Tongue (tissue), 2 donors: Measurements from ENCODE around the gene SORBS2. TPM values are rescaled to one million over a fixed set of nuclear protein-coding genes. Genes with fewer than 3 reads are reported as not detected.
A peak's percentile ranks its signal among the peaks of the same experiment; 100 is the strongest.

Experiments
- DNase-seq: peaks from one replicate; pipeline ENCODE4 v3.0.0-alpha.2; 2015
- total RNA-seq: library from RNA; depleted of rRNA; stranded (reverse); fragments of >200 nt; gene quantifications from one replicate; pipeline ENCODE4 v1.2.3, GENCODE V29; 2014

Gene SORBS2
- total RNA-seq, 1 donor from 2014 or later: 49.2 TPM

- peak; percentile 19 for DNase-seq
Observed at GRCh38 chr4:185773419-185773818, 38.6 kb downstream of the SORBS2 start.

- no peak for DNase-seq
Observed at GRCh38 chr4:185772391-185773093, 39.5 kb downstream of the SORBS2 start.

GRCh38 chr4:185771711-185772390 is 40.1 kb downstream of the SORBS2 start:
- DNase-seq: no peak

DNA sequence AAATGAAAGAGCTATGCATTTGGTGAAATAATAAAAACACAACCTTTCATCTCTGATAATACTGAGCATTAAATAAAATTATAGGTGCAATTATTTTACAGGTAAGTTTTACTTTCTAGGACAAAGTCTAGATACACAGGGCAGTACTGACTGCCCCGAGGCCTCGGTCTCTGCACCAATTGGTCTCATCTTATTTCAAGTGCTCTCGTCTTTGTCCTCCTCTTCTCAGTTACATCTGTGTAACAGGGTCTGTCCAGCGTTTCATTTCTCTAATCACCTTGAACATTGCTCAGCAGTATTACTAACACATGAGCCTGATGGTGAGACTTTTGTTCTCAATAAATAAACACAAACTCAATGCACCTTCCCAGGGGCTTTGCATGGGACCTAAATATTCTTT is 44.5 kb downstream of the SORBS2 start:
- no peak for DNase-seq

GRCh38 chr4:185764876-185765275 is 47.1 kb downstream of the SORBS2 start:
- no peak for DNase-seq

GRCh38 chr4:185761352-185762235 is 50.4 kb downstream of the SORBS2 start:
- DNase-seq: no peak

DNA sequence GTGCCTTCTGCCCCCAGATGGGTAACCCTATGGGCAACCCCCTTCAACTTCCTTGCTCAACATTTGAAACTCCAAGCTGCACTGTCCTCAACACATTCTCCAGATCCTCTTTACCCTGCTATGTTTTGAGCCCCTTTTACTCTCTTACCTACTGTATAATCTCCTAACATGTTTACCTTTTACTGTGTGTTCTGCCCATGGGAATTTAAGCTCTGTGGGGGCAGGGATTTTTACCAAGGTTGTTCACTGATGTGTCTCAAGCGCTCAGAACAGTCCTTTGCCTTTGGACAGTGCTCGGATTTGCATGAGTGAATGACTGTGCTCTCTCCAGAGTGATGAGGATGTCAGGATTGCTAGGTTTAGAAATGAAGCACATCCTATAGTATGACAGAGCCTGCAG is 53.2 kb downstream of the SORBS2 start:
- DNase-seq: no peak

- no peak for DNase-seq
Observed at GRCh38 chr4:185755451-185755850, 56.5 kb downstream of the SORBS2 start.

- no peak for DNase-seq
Observed at GRCh38 chr4:185754961-185755360, 57.0 kb downstream of the SORBS2 start.

- no peak for DNase-seq
Observed at GRCh38 chr4:185752872-185753271, 59.1 kb downstream of the SORBS2 start.

GRCh38 chr4:185749858-185750257 is 62.1 kb downstream of the SORBS2 start:
- no peak for DNase-seq

DNA sequence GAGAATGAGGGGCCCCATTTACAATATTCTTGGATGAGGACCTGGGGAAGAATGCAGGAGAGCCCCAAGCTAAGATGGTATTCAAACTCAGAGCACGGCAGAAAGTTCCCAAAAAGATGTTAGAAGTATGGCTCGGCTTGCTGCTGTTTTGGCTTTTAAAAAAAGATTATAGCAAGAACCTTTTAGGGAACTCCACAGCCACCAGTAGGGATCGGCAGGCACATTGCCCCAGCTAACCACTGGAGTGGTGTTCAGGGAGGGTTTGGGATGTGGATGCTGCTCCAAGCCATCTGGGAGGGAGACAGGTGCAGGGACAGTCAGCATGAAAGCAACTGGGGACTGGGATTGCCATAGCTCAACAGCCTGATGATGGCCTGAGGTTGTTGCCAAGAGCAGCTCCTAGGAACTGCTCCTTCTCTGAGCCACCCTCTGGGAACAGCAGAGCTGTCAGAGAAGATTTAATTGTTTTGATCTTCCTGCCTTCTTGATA is 63.0 kb downstream of the SORBS2 start:
- peak; percentile 13 for DNase-seq

GRCh38 chr4:185745891-185746290 is 66.1 kb downstream of the SORBS2 start:
- DNase-seq: no peak

GRCh38 chr4:185744946-185745345 is 67.0 kb downstream of the SORBS2 start:
- no peak for DNase-seq

DNA sequence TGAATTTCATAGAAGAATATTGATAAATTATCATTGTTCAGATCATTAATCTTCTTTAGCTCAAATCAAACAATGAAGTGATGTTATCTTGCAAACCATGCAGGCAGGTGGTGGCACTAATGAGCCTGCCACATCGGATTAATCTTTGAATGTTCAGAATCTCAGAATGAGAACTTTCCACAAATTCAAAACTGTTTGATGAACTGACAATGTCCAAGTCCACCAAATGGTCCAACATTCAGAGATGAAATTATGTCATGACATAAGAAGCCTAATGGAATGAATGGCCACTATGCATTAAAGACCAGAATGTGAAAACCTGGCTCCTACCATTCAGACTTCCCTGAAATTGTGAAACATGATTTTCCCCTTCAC is 67.5 kb downstream of the SORBS2 start:
- no peak for DNase-seq

DNA sequence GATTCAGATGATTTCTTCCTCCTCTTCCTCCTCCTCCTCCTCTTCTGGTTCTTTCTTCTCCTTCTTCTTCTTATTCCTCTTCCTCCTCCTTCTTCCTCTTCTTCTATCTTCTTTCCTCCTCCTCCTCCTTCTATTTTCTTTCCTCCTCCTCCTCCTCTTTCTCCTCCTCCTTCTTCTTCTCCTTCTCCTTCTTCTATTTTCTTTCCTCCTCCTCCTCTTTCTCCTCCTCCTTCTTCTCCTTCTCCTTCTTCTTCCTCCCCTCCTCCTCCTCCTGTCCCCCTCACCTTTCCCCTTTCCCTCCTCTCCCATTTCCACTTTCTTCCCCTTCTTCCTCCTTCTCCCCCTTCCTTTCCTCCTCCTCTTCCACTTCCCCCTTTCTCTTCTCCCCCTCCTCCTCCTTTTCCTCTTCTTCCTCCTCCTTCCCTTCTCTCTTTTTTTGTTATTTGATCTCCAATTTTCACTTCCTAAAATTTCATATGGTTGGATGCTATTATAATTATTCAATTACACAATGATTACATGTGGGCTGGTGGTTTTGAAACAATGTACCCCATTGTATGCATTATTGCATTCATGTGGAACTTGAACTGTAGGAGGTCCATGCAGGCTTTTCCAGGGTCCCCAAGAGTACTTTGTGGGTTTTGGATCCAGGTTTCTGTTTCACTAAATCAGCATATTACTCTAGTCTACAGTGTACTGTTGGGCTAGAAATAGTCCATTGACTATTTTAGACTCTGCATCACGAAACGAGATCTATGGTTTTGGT is 68.1 kb downstream of the SORBS2 start:
- no peak for DNase-seq

GRCh38 chr4:185742766-185743165 is 69.2 kb downstream of the SORBS2 start:
- DNase-seq: no peak

DNA sequence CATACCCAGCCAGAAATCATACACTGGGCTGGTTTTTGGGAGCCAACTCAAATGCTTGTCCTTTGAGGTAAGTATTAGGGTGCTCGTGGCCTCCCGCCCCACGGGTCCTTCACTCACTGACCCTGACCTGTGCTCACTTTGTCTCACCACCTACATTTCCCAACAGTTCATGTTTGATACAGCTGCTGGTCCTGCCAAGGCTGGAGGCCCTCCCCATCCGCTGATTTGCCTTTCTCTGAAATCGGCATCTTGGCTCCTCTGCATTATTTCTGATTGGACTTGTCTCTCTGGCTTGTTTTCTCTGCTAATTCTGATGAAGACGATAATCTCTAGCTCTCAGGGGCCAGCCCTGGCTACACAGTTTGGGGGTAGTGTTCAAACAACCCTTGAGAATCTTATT is 70.2 kb downstream of the SORBS2 start:
- no peak for DNase-seq

DNA sequence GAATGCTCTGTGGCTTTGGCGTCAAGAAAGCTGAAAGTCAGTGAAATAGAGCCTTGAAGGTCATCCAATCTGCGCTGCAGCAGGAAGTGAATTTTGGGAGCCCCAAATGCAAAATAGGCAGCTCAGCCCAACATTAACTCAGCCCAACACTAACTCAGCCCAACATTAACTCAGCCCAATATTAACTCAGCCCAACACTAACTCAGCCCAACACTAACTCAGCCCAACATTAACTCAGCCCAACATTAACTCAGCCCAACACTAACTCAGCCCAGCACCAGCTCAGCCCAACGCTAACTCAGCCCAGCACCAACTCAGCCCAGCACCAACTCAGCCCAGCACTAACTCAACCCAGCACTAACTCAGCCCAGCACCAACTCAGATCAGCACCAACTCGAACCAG is 71.5 kb downstream of the SORBS2 start:
- DNase-seq: no peak

DNA sequence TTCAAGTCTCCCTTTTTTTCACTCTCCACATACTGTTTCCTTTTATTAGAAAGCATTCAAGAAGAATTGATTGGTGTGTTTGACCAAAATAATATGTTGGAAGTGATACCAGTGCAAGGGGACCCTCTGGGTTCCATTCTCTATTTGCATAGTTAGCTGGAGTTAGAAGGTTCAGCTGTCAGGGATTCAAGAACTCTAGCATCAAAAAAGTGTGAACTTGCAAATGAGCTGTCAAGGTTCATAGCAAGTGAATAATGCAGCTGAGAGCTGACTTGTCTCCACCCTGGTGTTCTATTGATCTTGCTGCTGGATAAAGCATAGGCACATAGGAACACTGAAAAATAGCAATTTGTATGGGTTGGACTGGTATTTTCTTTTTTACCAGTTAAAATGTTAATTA is 73.2 kb downstream of the SORBS2 start:
- DNase-seq: no peak

- DNase-seq: no peak
Observed at GRCh38 chr4:185738038-185738552, 73.9 kb downstream of the SORBS2 start.

- no peak for DNase-seq
Observed at GRCh38 chr4:185737489-185738037, 74.4 kb downstream of the SORBS2 start.
